Subcutaneous abdominal adipose tissue (tissue), 5 donors: ENCODE data around the gene POGLUT3.

ENCODE experiments used
- H3K27ac ChIP-seq: one replicate; pipeline ENCODE4 v1.7.0; 2013; ENCODE audit warnings: low read depth, mild to moderate bottlenecking, inconsistent platforms, low read length, moderate library complexity
- H3K27me3 ChIP-seq, 5 donors: one replicate each; pipeline ENCODE4 v1.7.0; 2013; ENCODE audit warnings: low read length in 5 of 5, inconsistent platforms in 1 of 5; ENCODE audit not compliant: control insufficient read depth in 5 of 5, insufficient read depth in 4 of 5
- H3K36me3 ChIP-seq, 5 donors: one replicate each; pipeline ENCODE4 v1.7.0; 2013; ENCODE audit warnings: low read length in 5 of 5; ENCODE audit not compliant: control insufficient read depth in 5 of 5, insufficient read depth in 5 of 5
- H3K4me1 ChIP-seq, 5 donors: one replicate each; pipeline ENCODE4 v1.7.0; 2013; ENCODE audit warnings: low read length in 5 of 5, mild to moderate bottlenecking in 3 of 5, moderate library complexity in 1 of 5; ENCODE audit not compliant: control insufficient read depth in 5 of 5, insufficient read depth in 5 of 5
- H3K4me3 ChIP-seq, 5 donors: one replicate each; pipeline ENCODE4 v1.7.0; 2013; ENCODE audit warnings: low read length in 5 of 5, low read depth in 1 of 5
- H3K9ac ChIP-seq, 5 donors: one replicate each; pipeline ENCODE4 v1.7.0; 2013; ENCODE audit warnings: low read length in 5 of 5, mild to moderate bottlenecking in 4 of 5, moderate library complexity in 3 of 5
- H3K9me3 ChIP-seq, 5 donors: one replicate each; pipeline ENCODE4 v1.7.0; 2013; ENCODE audit warnings: low read length in 5 of 5; ENCODE audit not compliant: control insufficient read depth in 5 of 5
- donor health status: healthy.
- donor health status: healthy.
- donor health status: healthy.
- donor health status: healthy.
- donor health status: healthy.

The POGLUT3 gene

GRCh38 chr11:108501396-108501795 is 3.2 kb upstream of the POGLUT3 start:
- Histone ChIP-seq H3K9ac (no peak overlapping the region), H3K36me3 (no peaks in the 10 kb centered on the region), H3K4me1 (peaks cover 0 to 18% (median 9%) of the 10 kb centered on the region in 5 donors), H3K27me3 (no peaks in the 10 kb centered on the region), H3K27ac (no peak overlapping the region), H3K4me3 (no peak overlapping the region), H3K9me3 (no peaks in the 10 kb centered on the region)

- Histone ChIP-seq H3K27me3 (no peaks in the 10 kb centered on the region), H3K27ac (no peak overlapping the region), H3K4me1 (peaks cover 0 to 18% (median 10%) of the 10 kb centered on the region in 5 donors), H3K36me3 (no peaks in the 10 kb centered on the region), H3K9me3 (no peaks in the 10 kb centered on the region), H3K9ac (no peak overlapping the region), H3K4me3 (no peak overlapping the region)
Measured at GRCh38 chr11:108500721-108501120, 2.5 kb upstream of the POGLUT3 start.

- H3K27me3 ChIP-seq, result no peaks in the 10 kb centered on the region
- no peaks in the 10 kb centered on the region for H3K36me3 ChIP-seq
- no peak overlapping the region for H3K27ac ChIP-seq
- H3K4me1 ChIP-seq, result peaks cover 0 to 18% (median 10%) of the 10 kb centered on the region in 5 donors
- H3K9me3 ChIP-seq, result no peaks in the 10 kb centered on the region
- no peak overlapping the region for H3K9ac ChIP-seq
- no peak overlapping the region for H3K4me3 ChIP-seq
Measured at GRCh38 chr11:108500169-108500568, 2.0 kb upstream of the POGLUT3 start.

DNA sequence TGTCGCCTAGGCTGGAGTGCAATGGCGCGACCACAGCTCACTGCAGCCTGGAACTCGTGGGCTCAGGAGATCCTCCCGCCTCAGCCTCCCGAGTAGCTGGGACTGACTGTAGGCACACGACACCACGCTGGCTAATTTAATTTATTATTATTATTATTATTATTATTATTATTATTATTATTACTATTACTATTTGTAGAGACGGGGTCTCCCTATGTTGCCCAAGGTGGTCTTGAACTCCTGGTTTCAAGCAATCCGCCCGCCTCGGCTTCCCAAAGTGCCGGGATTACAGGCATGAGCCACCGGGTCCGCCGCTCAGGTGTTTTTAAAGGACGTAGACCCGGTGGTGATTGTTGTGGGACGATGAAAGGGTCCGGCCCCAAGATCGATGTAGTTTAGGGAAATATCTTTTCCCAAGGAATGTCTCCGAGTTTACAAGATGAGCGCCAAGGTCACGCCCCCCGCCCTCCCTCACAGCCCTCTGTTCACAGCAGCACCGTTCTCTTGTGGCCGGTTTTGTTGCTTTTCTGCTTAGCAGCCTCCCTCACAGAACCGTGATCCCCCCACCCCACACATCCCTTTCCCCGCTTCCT is 728 bp upstream of the POGLUT3 start:
- no peaks in the 10 kb centered on the region for H3K9me3 ChIP-seq
- H3K27ac ChIP-seq, result peak overlapping the region; percentile 94
- H3K4me1 ChIP-seq, result peaks cover 0 to 21% (median 10%) of the 10 kb centered on the region in 5 donors
- H3K27me3 ChIP-seq, result no peaks in the 10 kb centered on the region
- H3K9ac ChIP-seq, result peak overlapping the region in 4 of 5 donors; percentile 64 to 82 (median 70)
- H3K36me3 ChIP-seq, result no peaks in the 10 kb centered on the region
- peak overlapping the region; percentile 48 to 83 (median 74) for H3K4me3 ChIP-seq

DNA sequence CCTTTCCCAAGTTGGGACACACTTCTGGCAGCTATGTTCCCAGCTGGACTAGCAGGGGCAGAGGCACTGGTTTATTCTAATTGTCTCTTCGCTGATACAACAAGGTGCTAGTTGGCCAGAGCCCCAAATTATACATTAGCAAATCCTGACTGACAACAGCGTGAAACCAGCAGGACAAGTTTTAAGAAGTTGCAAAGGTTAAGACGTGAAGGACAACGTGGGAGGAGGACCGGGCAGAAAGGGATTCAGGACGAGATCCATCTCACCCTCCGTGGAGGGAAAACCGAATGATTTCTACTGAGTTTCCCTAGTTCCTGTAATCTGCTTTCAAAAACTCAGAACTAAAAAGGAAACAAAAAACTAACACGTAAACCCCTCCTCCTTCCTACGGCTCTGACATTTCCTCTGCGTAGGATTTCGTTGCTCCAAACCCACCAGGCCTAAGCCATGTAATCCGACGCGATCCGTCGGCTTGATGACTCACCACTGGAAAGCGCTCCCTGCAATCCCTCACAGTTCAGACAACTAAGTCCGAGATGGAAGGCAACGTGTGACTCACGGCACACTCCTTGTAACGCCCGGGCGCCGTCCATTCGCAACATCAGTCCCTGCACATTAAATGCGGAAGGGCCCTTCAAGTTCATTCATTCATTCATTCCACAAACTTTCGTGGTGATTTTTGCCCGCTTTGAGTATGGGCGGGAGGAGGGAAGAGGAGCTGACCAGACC is 703 bp downstream of the POGLUT3 start:
- Histone ChIP-seq H3K9ac (peak overlapping the region; percentile 64 to 85 (median 71)), H3K4me1 (peaks cover 0 to 21% (median 10%) of the 10 kb centered on the region in 5 donors), H3K4me3 (peak overlapping the region; percentile 69 to 85 (median 80)), H3K27me3 (no peaks in the 10 kb centered on the region), H3K9me3 (no peaks in the 10 kb centered on the region), H3K27ac (peak overlapping the region; percentile 94), H3K36me3 (no peaks in the 10 kb centered on the region)

GRCh38 chr11:108496643-108497256 is 1.4 kb downstream of the POGLUT3 start:
- Histone ChIP-seq H3K27ac (peak overlapping the region; percentile 94), H3K9ac (peak overlapping the region; percentile 64 to 85 (median 71)), H3K4me3 (peak overlapping the region; percentile 69 to 85 (median 80)), H3K4me1 (peaks cover 0 to 21% (median 10%) of the 10 kb centered on the region in 5 donors), H3K36me3 (no peaks in the 10 kb centered on the region), H3K27me3 (no peaks in the 10 kb centered on the region), H3K9me3 (no peaks in the 10 kb centered on the region)

GRCh38 chr11:108495326-108495725 is 2.9 kb downstream of the POGLUT3 start:
- Histone ChIP-seq H3K9me3 (no peaks in the 10 kb centered on the region), H3K4me1 (peaks cover 0 to 21% (median 10%) of the 10 kb centered on the region in 5 donors), H3K27ac (no peak overlapping the region), H3K27me3 (no peaks in the 10 kb centered on the region), H3K4me3 (no peak overlapping the region), H3K9ac (no peak overlapping the region), H3K36me3 (peaks cover 0 to 2% (median 1%) of the 10 kb centered on the region in 5 donors)

DNA sequence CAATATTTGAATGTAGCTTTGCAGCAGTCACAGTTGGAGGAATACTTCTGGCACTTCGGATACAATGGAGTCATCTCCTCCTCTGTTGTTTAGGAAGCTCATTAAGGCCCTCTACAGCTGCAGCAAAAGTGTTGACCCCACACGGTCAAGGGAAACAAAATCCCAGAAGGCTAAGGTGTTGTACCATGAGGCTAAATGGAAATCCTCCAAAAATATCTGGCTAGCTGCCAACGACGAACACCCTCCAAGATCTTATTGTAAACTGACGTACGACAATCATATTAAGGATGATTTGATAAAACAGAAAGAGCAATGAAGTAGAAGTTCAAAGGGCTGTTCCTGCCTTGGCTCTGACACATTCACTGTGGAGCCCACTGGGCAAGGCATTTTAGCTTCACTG is 4.0 kb downstream of the POGLUT3 start:
- Histone ChIP-seq H3K9ac (no peak overlapping the region), H3K27ac (no peak overlapping the region), H3K27me3 (no peaks in the 10 kb centered on the region), H3K4me1 (peaks cover 0 to 21% (median 10%) of the 10 kb centered on the region in 5 donors), H3K9me3 (no peaks in the 10 kb centered on the region), H3K4me3 (no peak overlapping the region), H3K36me3 (peaks cover 0 to 12% (median 9%) of the 10 kb centered on the region in 5 donors)

DNA sequence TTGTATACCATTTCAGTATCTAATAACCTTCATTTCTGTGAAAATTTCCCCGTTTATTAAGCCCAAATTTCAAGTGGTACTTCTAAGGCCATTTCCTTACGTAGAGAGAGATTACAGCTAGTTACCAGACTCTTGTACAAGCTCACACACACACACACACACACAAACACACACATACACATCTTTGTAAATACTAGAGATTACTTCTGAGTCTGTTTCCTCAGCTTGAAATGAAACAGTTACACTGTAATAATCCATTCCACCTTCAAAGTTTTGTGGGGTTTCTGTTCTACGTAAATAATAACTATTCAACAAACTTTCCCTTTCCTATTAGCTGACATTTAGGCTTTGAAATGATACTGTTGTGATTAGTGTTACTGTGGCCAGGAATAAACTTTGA is 6.2 kb downstream of the POGLUT3 start:
- H3K9me3 ChIP-seq, result no peaks in the 10 kb centered on the region
- peaks cover 0 to 8% (median 5%) of the 10 kb centered on the region in 5 donors for H3K4me1 ChIP-seq
- H3K4me3 ChIP-seq, result no peak overlapping the region
- no peaks in the 10 kb centered on the region for H3K27me3 ChIP-seq
- no peak overlapping the region for H3K27ac ChIP-seq
- H3K9ac ChIP-seq, result no peak overlapping the region
- H3K36me3 ChIP-seq, result peaks cover 6 to 18% (median 9%) of the 10 kb centered on the region in 5 donors

- H3K36me3 ChIP-seq, result peaks cover 19 to 60% (median 41%) of the 10 kb centered on the region in 5 donors
- H3K4me3 ChIP-seq, result no peak overlapping the region
- no peaks in the 10 kb centered on the region for H3K9me3 ChIP-seq
- no peaks in the 10 kb centered on the region for H3K4me1 ChIP-seq
- H3K27ac ChIP-seq, result no peak overlapping the region
- H3K27me3 ChIP-seq, result no peaks in the 10 kb centered on the region
- H3K9ac ChIP-seq, result no peak overlapping the region
Measured at GRCh38 chr11:108486828-108487227, 11.4 kb downstream of the POGLUT3 start.
